Measurements from ENCODE around the gene TEX11. TPM values are rescaled to one million over a fixed set of nuclear protein-coding genes. Genes with fewer than 3 reads are reported as not detected.
A peak's percentile ranks its signal among the peaks of the same experiment; 100 is the strongest.

TEX11 gene
- total and polyA plus RNA-seq, 12 donors = 0.19 TPM; not detected in 11

DNA sequence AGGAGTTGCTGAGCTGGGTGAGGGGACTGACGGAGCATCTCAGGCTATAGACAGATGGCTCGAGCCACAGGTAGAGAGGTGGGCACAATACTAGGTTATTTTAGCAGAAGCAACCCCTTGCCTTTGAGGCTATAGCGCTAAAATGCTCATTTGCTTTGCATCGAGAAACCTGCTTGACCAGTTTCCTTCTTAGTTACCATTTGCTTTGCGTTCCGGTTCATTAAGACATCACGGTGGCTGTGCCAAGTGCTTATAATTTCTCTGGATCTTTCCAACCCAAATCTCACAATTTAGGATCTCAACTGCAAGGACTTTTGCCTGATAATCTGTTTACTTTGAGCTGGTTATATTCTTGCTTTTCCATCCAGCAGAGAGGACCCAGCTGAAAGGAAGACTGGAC, 423.0 kb downstream of the TEX11 start:
- DNase-seq = no peak
- no peaks in the 10 kb centered on the region for H3K9me3 ChIP-seq
- H3K27me3 ChIP-seq = peaks cover 0 to 23% (median 0%) of the 10 kb centered on the region in 7 donors
- intact Hi-C loops (cut with DNase I) = no loop called here
- TF ChIP-seq, protein P1, sequence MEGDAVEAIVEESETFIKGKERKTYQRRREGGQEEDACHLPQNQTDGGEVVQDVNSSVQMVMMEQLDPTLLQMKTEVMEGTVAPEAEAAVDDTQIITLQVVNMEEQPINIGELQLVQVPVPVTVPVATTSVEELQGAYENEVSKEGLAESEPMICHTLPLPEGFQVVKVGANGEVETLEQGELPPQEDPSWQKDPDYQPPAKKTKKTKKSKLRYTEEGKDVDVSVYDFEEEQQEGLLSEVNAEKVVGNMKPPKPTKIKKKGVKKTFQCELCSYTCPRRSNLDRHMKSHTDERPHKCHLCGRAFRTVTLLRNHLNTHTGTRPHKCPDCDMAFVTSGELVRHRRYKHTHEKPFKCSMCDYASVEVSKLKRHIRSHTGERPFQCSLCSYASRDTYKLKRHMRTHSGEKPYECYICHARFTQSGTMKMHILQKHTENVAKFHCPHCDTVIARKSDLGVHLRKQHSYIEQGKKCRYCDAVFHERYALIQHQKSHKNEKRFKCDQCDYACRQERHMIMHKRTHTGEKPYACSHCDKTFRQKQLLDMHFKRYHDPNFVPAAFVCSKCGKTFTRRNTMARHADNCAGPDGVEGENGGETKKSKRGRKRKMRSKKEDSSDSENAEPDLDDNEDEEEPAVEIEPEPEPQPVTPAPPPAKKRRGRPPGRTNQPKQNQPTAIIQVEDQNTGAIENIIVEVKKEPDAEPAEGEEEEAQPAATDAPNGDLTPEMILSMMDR (IDR thresholded peaks at IDR 0.05) = no peak
- ATAC-seq = no peak
- H3K4me1 ChIP-seq = peaks cover 0 to 18% (median 5%) of the 10 kb centered on the region in 9 donors
- H3K36me3 ChIP-seq = peaks cover 0 to 8% (median 0%) of the 10 kb centered on the region in 9 donors
- WGBS, 2 donors = 96 to 98% methylated on average over 7 of the region's 7 CpGs
- H3K4me3 ChIP-seq = no peak overlapping the region
- no peak overlapping the region for H3K27ac ChIP-seq

DNA sequence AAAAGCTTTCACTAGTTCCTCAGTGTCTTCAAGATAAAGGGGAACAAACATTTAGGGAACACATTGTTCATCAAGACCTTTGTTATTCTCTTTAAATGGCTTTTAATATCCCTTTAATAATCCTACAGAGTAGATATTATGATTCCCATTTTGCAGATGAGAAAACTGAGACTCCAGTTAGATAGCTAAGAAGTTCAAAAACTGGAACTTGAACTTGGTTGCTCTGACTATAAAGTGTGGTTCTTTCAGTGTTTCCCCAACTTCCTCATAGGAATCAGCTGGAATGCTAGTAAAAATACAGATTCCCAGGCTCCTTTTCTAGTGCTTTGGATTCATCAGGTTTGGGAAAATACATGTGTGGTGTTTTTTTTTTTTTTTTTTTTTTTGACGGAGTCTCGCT, 426.2 kb downstream of the TEX11 start:
- Histone ChIP-seq H3K9me3 (no peaks in the 10 kb centered on the region), H3K27ac (peak overlapping the region in 5 of 10 donors; percentile 57 to 83 (median 78)), H3K36me3 (peaks cover 0 to 7% (median 0%) of the 10 kb centered on the region in 9 donors), H3K27me3 (peaks cover 0 to 44% (median 0%) of the 10 kb centered on the region in 7 donors), H3K4me3 (no peak overlapping the region), H3K4me1 (peaks cover 2 to 49% (median 24%) of the 10 kb centered on the region in 9 donors)
- intact Hi-C loops (cut with DNase I) = no loop called here
- no peak for ATAC-seq
- WGBS, 2 donors = 90% methylated on average over 2 of the region's 2 CpGs; no CpG with 5 or more reads in 1 of the 2 donors
- DNase-seq = no peak
- TF ChIP-seq, protein P1 (IDR thresholded peaks at IDR 0.05) = no peak

DNA sequence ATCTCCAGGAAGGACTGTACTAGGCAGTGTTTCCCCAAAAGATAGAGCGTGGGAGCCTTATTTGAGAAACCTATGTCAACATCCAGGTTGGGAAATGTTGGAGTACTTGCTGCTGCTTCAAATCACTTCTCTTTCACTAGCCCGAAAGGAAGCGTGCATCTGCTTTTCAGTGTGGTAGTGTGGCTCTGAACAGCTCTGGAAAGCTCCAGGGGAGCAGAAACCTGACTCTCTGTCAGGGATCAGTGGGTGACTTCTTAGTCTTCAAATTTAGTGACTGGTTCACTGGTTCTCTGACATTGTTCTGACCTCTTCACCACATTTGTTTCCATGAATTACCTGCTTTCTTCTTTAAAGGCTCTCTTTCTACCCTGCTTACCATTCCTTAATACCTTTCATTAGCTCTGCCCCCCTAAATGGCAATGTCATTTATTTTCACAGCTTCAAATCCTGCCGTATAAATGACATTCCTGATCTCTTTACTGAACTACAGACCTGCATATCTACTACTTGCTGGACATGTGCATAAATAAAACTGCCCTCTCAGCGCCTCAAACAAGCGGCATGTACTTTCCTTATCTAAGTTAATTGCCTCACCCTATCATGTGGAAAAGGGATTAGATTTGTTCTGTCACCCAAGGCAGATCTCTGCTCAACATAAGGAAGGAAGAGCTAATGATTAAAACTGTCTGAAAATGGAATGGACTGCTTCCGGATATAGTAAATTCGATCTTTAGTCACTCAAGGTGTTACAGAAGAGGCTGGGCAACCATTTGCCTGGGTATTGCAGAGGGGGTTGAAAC, 426.8 kb downstream of the TEX11 start:
- Histone ChIP-seq H3K36me3 (peaks cover 0 to 2% (median 0%) of the 10 kb centered on the region in 9 donors), H3K9me3 (no peaks in the 10 kb centered on the region), H3K27ac (peak overlapping the region; percentile 54 to 83 (median 78)), H3K4me1 (peaks cover 2 to 52% (median 27%) of the 10 kb centered on the region in 9 donors), H3K4me3 (no peak overlapping the region), H3K27me3 (peaks cover 0 to 46% (median 0%) of the 10 kb centered on the region in 7 donors)
- TF ChIP-seq, protein P1 (IDR thresholded peaks at IDR 0.05) = no peak
- ATAC-seq (peak in 3 of 8 donors; percentile 32 to 38 (median 33)), DNase-seq (no peak)
- WGBS, 2 donors = 36 to 51% methylated on average over 8 of the region's 8 CpGs
- intact Hi-C loops (cut with DNase I) = loop anchor here in 2 of 10 donors (2.0 kb wide), 1 partner anchor 27 kb away; no protein-coding TSS in a partner anchor

DNA sequence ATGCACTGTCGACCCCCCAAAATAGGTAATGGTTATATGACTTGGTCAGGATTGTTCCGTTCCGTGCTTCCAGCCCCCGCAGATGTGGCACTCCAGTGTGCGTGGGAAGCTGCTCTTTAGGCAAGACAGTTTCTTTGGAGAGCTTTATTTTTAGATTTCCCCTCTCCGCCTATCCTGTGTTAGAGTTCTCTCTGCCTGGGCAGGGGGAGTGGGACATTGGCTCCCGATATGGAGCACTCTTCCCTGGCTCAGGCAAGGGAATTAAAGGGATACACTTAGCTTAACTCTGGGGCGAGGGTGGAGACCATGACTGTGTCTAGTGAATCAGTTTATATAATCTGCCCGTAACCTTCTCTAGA, 427.9 kb downstream of the TEX11 start:
- Histone ChIP-seq H3K27me3 (peaks cover 0 to 49% (median 0%) of the 10 kb centered on the region in 7 donors), H3K4me1 (peaks cover 2 to 52% (median 27%) of the 10 kb centered on the region in 9 donors), H3K9me3 (no peaks in the 10 kb centered on the region), H3K4me3 (peak overlapping the region in 7 of 10 donors; percentile 10 to 33 (median 30)), H3K27ac (peak overlapping the region; percentile 54 to 83 (median 78)), H3K36me3 (no peaks in the 10 kb centered on the region)
- TF ChIP-seq, protein P1 (IDR thresholded peaks at IDR 0.05) = no peak
- WGBS, 2 donors = 16 to 27% methylated on average over 9 of the region's 9 CpGs
- ATAC-seq (peak; percentile 86 to 93 (median 88)), DNase-seq (peak; percentile 26 to 41)
- intact Hi-C loops (cut with DNase I) = loop anchor here in 2 of 10 donors (2.0 kb wide), 1 partner anchor 26 kb away; no protein-coding TSS in a partner anchor

Data from heart right ventricle (tissue), 16 donors.